ENCODE data around the gene RPL13A.

- TF ChIP-seq RAD21 (IDR thresholded peaks at IDR 0.05; ENCODE audit: low read depth) (no peak), REST (IDR thresholded peaks at IDR 0.05; ENCODE audit: low read depth) (no peak), EP300 (IDR thresholded peaks at IDR 0.05; ENCODE audit: borderline replicate concordance) (no peak), TCF12 (IDR thresholded peaks at IDR 0.05; ENCODE audit: low read depth) (no peak; the same call in none of the 2 replicates)
Measured at GRCh38 chr19:49453013-49453756, 34.2 kb upstream of the RPL13A start, which contains the start of gene ALDH16A1.

All from Ishikawa (cell line).